Measurements from ENCODE around the gene CUL9. TPM values are rescaled to one million over a fixed set of nuclear protein-coding genes. Genes with fewer than 3 reads are reported as not detected.

CUL9 gene
- total RNA-seq, 1 donor from 2014 or later, result 11.1 TPM

- Histone ChIP-seq H3K4me1 (ENCODE audit: insufficient read depth, low read length) (peaks cover 20% of the 10 kb centered on the region), H3K27ac (ENCODE audit: low read depth, low read length) (peak overlapping the region; percentile 66), H3K36me3 (ENCODE audit: insufficient read depth, low read length) (peaks cover 7% of the 10 kb centered on the region), H3K9ac (ENCODE audit: low read length) (peak overlapping the region; percentile 80), H3K4me3 (ENCODE audit: insufficient read depth, low read depth, low read length) (peak overlapping the region; percentile 56), H3K79me2 (ENCODE audit: insufficient read depth, low read length) (peaks cover 37% of the 10 kb centered on the region), H4K20me1 (ENCODE audit: insufficient read depth, low read length) (peaks cover 28% of the 10 kb centered on the region), H2AFZ (ENCODE audit: low read depth, low read length) (peak overlapping the region; percentile 65), H3K4me2 (ENCODE audit: low read length) (peak overlapping the region; percentile 92), H3K9me3 (ENCODE audit: insufficient read depth, low read depth, low read length) (no peaks in the 10 kb centered on the region), H3K27me3 (ENCODE audit: insufficient read depth, low read length) (no peaks in the 10 kb centered on the region)
- DNase-seq (ENCODE audit: low read depth), result peak; percentile 32
- Mint-ChIP-seq H3K27me3 (ENCODE audit: low read depth, unreplicated experiment) (no peaks in the 10 kb centered on the region), H3K27ac (ENCODE audit: unreplicated experiment) (peak overlapping the region; percentile 98), H3K4me1 (ENCODE audit: low read depth, unreplicated experiment) (peaks cover 18% of the 10 kb centered on the region), H3K4me3 (ENCODE audit: unreplicated experiment) (peak overlapping the region; percentile 90), H3K36me3 (ENCODE audit: low read depth, unreplicated experiment) (peaks cover 12% of the 10 kb centered on the region), H3K9me3 (ENCODE audit: unreplicated experiment) (no peaks in the 10 kb centered on the region)
- no peak for FAIRE-seq
- TF ChIP-seq CTCF (IDR thresholded peaks at IDR 0.05; ENCODE audit: insufficient read depth, low read depth, low read length) (no peak), EZH2 (IDR thresholded peaks at IDR 0.05; ENCODE audit: insufficient read depth, low read length) (no peak)
Observed at GRCh38 chr6:43170417-43170930, 11.5 kb upstream of the CUL9 start.

DNA sequence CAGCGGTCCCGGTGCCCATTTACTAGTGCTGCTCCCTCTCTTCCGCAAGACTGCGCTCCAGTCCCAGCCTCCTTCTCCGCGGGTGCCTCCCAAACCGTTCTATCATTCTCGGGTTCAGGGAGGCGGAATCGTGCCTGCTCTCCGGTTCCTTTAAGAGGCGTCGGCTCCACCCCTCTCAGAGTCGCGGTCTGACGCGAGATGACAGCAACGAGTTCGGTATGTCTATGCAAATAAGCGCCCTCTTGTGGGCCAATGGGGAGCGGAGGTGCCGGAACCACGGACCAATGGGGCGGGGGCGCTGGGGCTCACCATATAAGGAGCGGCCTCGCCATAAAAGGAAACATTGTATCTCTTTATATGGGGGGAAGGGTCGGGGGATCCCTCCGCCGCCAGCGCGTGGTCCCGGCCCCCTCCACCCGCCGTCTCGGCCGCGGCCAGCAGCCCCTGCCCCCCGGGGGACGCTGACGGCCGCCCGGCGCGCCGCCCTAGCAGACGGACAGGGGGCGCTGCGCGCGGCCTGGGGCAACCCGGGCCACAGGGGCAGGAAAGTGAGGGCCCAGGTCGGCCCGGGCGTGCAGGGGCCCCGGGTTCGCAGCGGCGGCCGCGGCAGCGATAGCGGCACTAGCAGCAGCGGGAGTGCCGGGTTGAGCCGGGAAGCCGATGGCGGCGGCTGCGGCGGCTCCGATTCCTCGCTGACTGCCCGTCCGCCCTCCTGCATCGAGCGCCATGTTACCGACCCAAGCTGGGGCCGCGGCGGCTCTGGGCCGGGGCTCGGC lies 10.9 kb upstream of the CUL9 start, which contains the start of gene SRF:
Gene SRF, plus strand, starts transcription at position 339 of the 776 bp plus-strand sequence. Its CDS starts 388 bp downstream, at position 727.
- FAIRE-seq (no peak), DNase-seq (ENCODE audit: low read depth) (peak; percentile 99)
- Histone ChIP-seq H3K9ac (ENCODE audit: low read length) (peak within 1 kb of the TSS; percentile 91), H3K27me3 (ENCODE audit: insufficient read depth, low read length) (no peaks in the 10 kb centered on the region), H3K27ac (ENCODE audit: low read depth, low read length) (peak within 1 kb of the TSS; percentile 73), H4K20me1 (ENCODE audit: insufficient read depth, low read length) (peaks cover 34% of the 10 kb centered on the region), H3K4me1 (ENCODE audit: insufficient read depth, low read length) (peaks cover 23% of the 10 kb centered on the region), H3K4me2 (ENCODE audit: low read length) (peak within 1 kb of the TSS; percentile 99), H2AFZ (ENCODE audit: low read depth, low read length) (peak within 1 kb of the TSS; percentile 65), H3K36me3 (ENCODE audit: insufficient read depth, low read length) (peaks cover 13% of the 10 kb centered on the region), H3K4me3 (ENCODE audit: insufficient read depth, low read depth, low read length) (peak within 1 kb of the TSS; percentile 96), H3K9me3 (ENCODE audit: insufficient read depth, low read depth, low read length) (no peaks in the 10 kb centered on the region), H3K79me2 (ENCODE audit: insufficient read depth, low read length) (peaks cover 43% of the 10 kb centered on the region)
- Mint-ChIP-seq H3K4me3 (ENCODE audit: unreplicated experiment) (peak within 1 kb of the TSS; percentile 99), H3K36me3 (ENCODE audit: low read depth, unreplicated experiment) (peaks cover 18% of the 10 kb centered on the region), H3K27me3 (ENCODE audit: low read depth, unreplicated experiment) (no peaks in the 10 kb centered on the region), H3K4me1 (ENCODE audit: low read depth, unreplicated experiment) (peaks cover 25% of the 10 kb centered on the region), H3K9me3 (ENCODE audit: unreplicated experiment) (no peaks in the 10 kb centered on the region), H3K27ac (ENCODE audit: unreplicated experiment) (peak within 1 kb of the TSS; percentile 98)
- TF ChIP-seq EZH2 (IDR thresholded peaks at IDR 0.05; ENCODE audit: insufficient read depth, low read length), result no peak
- TF ChIP-seq CTCF (IDR thresholded peaks at IDR 0.05; ENCODE audit: insufficient read depth, low read depth, low read length), result peak; percentile 29

Data from astrocyte (in vitro differentiated cells and primary cell).